Right atrium auricular region (tissue), 2 donors: Measurements from ENCODE around the gene ENOPH1. TPM values are rescaled to one million over a fixed set of nuclear protein-coding genes. Genes with fewer than 3 reads are reported as not detected.
"Not testable (repeated sequence)": the region's sequence is repeated elsewhere in the genome, so short reads cannot be mapped to it uniquely, and the experiment has no call there.

ENCODE experiments used
- DNase-seq: peaks from one replicate; pipeline ENCODE4 v3.0.0-alpha.2; 2019; ENCODE audit warnings: low spot score
- H3K27ac ChIP-seq, 2 donors: fragments of 200-600 bp; sonication (generic); 1 replicate in 1 of 2; 2 replicates in 1 of 2; pipeline ENCODE4 v1.5.1; 2016 to 2019
- H3K27me3 ChIP-seq, 2 donors: fragments of 200-600 bp; sonication (generic); one replicate each; pipeline versions ENCODE4 v1.5.1 to v1.6.0; 2017 to 2019
- H3K36me3 ChIP-seq: fragments of 200-600 bp; sonication (generic); one replicate; pipeline ENCODE4 v1.5.1; 2016
- H3K4me1 ChIP-seq, 2 donors: fragments of 200-600 bp; sonication (generic); one replicate each; pipeline versions ENCODE4 v1.5.1 to v1.6.0; 2017 to 2019
- H3K4me3 ChIP-seq, 2 donors: fragments of 200-600 bp; sonication (generic); 1 replicate in 1 of 2; 2 replicates in 1 of 2; pipeline ENCODE4 v1.5.1; 2017 to 2019; ENCODE audit warnings: mild to moderate bottlenecking in 1 of 2, moderate library complexity in 1 of 2
- H3K9me3 ChIP-seq, 2 donors: fragments of 200-600 bp; sonication (generic); one replicate each; pipeline ENCODE4 v1.5.1; 2019
- CTCF ChIP-seq, 2 donors: fragments of 200-600 bp; sonication (generic); IDR thresholded peaks; one replicate each; pipeline ENCODE4 v1.5.1; 2019; ENCODE audit warnings: antibody characterized with exemption in 2 of 2
- total RNA-seq, 2 donors: library from RNA; depleted of rRNA; stranded (reverse); fragments of >200 nt; gene quantifications; one replicate each; pipeline ENCODE4 v1.1.0, GENCODE V29; 2016

ENOPH1 gene
- total RNA-seq, 2 donors from 2014 or later, result 15.0 to 16.6 TPM

GRCh38 chr4:82463221-82463620 lies 32.8 kb downstream of the ENOPH1 start:
- DNase-seq, result no peak
- H3K27ac ChIP-seq, result no peak overlapping the region

GRCh38 chr4:82467471-82467870 lies 37.1 kb downstream of the ENOPH1 start:
- Histone ChIP-seq H3K36me3 (no peaks in the 10 kb centered on the region), H3K27ac (no peak overlapping the region), H3K27me3 (no peaks in the 10 kb centered on the region), H3K4me3 (no peak overlapping the region), H3K4me1 (peaks cover 0 to 5% of the 10 kb centered on the region in 2 donors), H3K9me3 (no peaks in the 10 kb centered on the region)
- TF ChIP-seq CTCF (IDR thresholded peaks at IDR 0.05), result no peak
- no peak for DNase-seq

More at GRCh38 chr4:82463221-82463620, 32.8 kb downstream of the ENOPH1 start:
- Histone ChIP-seq H3K4me1 (peaks cover 0 to 7% of the 10 kb centered on the region in 2 donors), H3K36me3 (peaks cover 10% of the 10 kb centered on the region), H3K4me3 (no peak overlapping the region), H3K9me3 (no peaks in the 10 kb centered on the region), H3K27me3 (no peaks in the 10 kb centered on the region)
- no peak for TF ChIP-seq CTCF (IDR thresholded peaks at IDR 0.05)

DNA sequence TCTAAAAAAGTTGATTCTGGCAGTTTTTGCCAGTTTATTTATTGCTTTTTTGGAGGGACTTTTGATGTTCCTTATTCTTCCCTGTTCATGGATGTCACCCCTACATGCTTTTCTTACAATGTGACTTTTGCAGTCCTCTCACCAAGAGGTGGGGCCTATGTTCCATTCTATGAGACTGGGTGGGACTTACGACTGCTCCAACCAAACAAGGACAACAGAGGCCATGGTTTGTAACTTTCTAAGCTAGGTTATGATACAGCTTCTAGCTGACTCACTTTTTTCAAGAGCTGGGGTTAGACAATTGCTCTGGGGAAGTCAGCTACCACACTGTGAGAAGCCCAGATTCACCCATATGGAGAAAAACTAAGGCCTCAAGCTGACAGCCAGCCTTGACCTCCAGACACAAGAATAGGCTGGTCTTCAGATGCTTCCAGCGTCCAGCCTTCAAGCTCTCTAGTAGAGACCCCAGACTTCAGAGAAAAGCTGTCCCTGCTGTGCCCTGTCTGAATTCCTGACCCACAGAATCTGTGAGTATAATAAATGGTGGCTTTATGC lies 39.5 kb downstream of the ENOPH1 start:
- Histone ChIP-seq H3K27ac (no peak overlapping the region), H3K36me3 (no peaks in the 10 kb centered on the region), H3K27me3 (no peaks in the 10 kb centered on the region), H3K4me1 (no peaks in the 10 kb centered on the region), H3K4me3 (no peak overlapping the region), H3K9me3 (no peaks in the 10 kb centered on the region)
- TF ChIP-seq CTCF (IDR thresholded peaks at IDR 0.05), result no peak
- DNase-seq, result no peak

DNA sequence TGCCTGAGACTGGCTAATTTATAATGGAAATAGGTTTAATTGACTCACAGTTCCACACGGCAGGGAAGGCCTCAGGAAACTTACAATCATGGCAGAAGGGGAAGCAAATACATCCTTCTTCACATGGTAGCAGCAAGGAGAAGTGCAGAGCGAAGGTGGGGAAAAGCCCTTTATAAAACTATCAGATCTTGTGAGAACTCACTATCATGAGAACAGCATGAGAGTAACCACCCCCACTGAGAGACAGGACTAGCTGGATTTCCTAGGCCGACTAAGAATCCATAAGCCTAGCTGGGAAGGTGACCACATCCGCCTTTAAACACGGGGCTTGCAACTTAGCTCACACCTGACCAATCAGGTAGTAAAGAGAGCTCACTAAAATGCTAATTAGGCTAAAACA lies 42.7 kb downstream of the ENOPH1 start:
- H3K4me1 ChIP-seq, H3K4me3 ChIP-seq, H3K9me3 ChIP-seq, DNase-seq, H3K36me3 ChIP-seq, H3K27me3 ChIP-seq, H3K27ac ChIP-seq: not testable (repeated sequence)

GRCh38 chr4:82473621-82474164 lies 43.3 kb downstream of the ENOPH1 start:
- Histone ChIP-seq H3K27me3 (no peaks in the 10 kb centered on the region), H3K9me3 (no peaks in the 10 kb centered on the region), H3K4me3 (no peak overlapping the region), H3K27ac (no peak overlapping the region), H3K4me1 (no peaks in the 10 kb centered on the region), H3K36me3 (no peaks in the 10 kb centered on the region)
- TF ChIP-seq CTCF (IDR thresholded peaks at IDR 0.05), result no peak
- DNase-seq, result no peak

DNA sequence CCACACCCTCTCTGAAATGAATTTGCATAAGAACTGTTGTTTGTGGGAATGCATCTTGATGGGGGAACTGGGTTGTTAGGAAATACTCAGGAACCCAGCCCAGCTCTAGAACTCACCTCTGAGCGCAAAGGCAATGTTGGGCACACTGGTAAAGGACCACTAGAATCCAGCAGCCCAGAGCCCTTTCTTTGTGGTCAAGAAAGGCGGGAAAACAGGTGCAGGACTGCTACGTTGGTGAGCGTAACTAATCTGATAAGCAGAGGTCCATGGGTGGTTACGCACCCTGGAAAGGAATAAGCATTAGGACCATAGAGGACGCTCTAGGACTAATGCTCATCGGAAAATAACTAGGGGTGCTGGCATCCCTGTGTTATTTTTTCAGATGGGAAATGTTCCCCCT lies 45.5 kb downstream of the ENOPH1 start:
- not testable (repeated sequence) for H3K36me3 ChIP-seq, H3K9me3 ChIP-seq, DNase-seq, H3K4me3 ChIP-seq, H3K27ac ChIP-seq, H3K27me3 ChIP-seq, H3K4me1 ChIP-seq

- not testable (repeated sequence) for H3K4me3 ChIP-seq, H3K27ac ChIP-seq, H3K4me1 ChIP-seq, H3K36me3 ChIP-seq, DNase-seq, H3K27me3 ChIP-seq, H3K9me3 ChIP-seq
Measured at GRCh38 chr4:82477469-82477868, 47.1 kb downstream of the ENOPH1 start.
